ENCODE measurements around the gene NFATC3. TPM values are rescaled to one million over a fixed set of nuclear protein-coding genes. Genes with fewer than 3 reads are reported as not detected.

The NFATC3 gene
- total and polyA plus RNA-seq, 2 donors from 2014 or later, result 15.0 to 37.7 TPM

DNA sequence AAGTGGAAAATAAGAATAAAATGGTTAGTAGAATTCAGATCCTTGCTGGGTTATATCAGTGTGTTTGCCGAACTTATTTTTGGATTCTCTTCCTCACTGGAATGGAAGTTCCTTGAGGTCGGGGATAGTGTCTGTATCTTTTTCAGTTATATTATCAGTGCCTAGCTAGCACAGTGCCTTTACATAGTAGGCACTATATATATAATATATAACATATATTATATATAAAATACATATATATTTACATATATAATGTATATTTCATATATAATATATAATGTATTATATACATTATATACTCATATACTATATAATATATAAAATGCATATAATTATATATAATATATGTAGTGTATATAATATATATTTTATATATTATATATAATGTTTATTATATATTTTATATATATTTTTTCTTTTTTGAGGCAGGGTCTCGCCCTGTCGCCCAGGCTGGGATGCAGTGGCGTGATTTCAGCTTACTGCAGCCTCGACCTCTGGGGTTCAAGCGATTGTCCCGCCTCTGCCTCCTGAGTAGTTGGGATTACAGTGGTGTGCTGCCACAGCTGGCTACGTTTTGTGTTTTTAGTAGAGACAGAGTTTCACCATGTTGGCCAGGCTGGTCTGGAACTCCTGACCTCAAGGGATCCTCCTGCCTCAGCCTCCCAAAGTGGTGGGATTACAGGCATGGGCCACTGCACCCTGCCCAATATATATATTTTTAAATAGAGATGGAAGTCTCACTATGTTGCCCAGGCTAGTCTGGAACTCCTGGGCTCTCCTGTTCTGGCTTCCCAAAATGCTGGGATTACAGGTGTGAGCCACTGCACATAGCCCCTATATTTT is 3.2 kb downstream of the NFATC3 start:
- intact Hi-C loops (cut with DNase I), result no loop called here
- Histone ChIP-seq H3K4me3 (ENCODE audit: low read length in 3 of 3) (peak overlapping the region in 1 of 3 donors; percentile 89), H3K4me1 (ENCODE audit: control insufficient read depth in 2 of 3, insufficient read depth in 2 of 3, low read depth in 1 of 3, low read length in 3 of 3) (peaks cover 8 to 21% (median 14%) of the 10 kb centered on the region in 3 donors), H3K27me3 (ENCODE audit: control insufficient read depth, insufficient read depth, low read length) (no peaks in the 10 kb centered on the region), H3K36me3 (ENCODE audit: control insufficient read depth in 2 of 3, insufficient read depth in 3 of 3, low read length in 3 of 3) (no peaks in the 10 kb centered on the region), H3K9me3 (ENCODE audit: control insufficient read depth in 2 of 3, insufficient read depth in 1 of 3, low read length in 3 of 3) (no peaks in the 10 kb centered on the region), H3K27ac (ENCODE audit: low read depth in 2 of 2, low read length in 2 of 2) (no peak overlapping the region), H3K9ac (ENCODE audit: low read length in 3 of 3) (no peak overlapping the region)
- DNase-seq (no peak), FAIRE-seq (peak; percentile 54)
- TF ChIP-seq, protein P1, sequence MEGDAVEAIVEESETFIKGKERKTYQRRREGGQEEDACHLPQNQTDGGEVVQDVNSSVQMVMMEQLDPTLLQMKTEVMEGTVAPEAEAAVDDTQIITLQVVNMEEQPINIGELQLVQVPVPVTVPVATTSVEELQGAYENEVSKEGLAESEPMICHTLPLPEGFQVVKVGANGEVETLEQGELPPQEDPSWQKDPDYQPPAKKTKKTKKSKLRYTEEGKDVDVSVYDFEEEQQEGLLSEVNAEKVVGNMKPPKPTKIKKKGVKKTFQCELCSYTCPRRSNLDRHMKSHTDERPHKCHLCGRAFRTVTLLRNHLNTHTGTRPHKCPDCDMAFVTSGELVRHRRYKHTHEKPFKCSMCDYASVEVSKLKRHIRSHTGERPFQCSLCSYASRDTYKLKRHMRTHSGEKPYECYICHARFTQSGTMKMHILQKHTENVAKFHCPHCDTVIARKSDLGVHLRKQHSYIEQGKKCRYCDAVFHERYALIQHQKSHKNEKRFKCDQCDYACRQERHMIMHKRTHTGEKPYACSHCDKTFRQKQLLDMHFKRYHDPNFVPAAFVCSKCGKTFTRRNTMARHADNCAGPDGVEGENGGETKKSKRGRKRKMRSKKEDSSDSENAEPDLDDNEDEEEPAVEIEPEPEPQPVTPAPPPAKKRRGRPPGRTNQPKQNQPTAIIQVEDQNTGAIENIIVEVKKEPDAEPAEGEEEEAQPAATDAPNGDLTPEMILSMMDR (IDR thresholded peaks at IDR 0.05; ENCODE audit: borderline replicate concordance, extremely low read depth, insufficient read depth), result no peak

DNA sequence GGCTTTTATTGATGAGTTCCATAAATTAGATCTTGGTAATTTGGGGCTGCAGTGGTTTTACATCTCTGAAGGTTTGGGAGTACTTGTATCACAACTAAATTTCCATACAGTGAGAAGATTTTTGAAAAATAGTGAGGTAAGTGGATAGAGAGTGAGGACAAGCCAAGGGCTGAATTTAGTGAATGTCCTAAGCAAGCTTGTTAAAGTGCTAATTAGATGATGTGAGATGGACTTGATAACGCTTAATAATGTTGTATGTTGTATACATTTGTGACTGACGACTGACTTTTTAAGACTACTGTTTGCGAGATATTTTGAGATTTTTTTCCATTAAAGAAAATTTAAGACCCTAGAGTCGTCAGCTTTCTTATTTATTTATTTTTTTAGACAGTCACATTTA is 3.9 kb downstream of the NFATC3 start:
- Histone ChIP-seq H3K4me3 (ENCODE audit: low read length in 3 of 3) (no peak overlapping the region), H3K27me3 (ENCODE audit: control insufficient read depth, insufficient read depth, low read length) (no peaks in the 10 kb centered on the region), H3K27ac (ENCODE audit: low read depth in 2 of 2, low read length in 2 of 2) (no peak overlapping the region), H3K9ac (ENCODE audit: low read length in 3 of 3) (no peak overlapping the region), H3K4me1 (ENCODE audit: control insufficient read depth in 2 of 3, insufficient read depth in 2 of 3, low read depth in 1 of 3, low read length in 3 of 3) (peaks cover 3 to 20% (median 8%) of the 10 kb centered on the region in 3 donors), H3K9me3 (ENCODE audit: control insufficient read depth in 2 of 3, insufficient read depth in 1 of 3, low read length in 3 of 3) (no peaks in the 10 kb centered on the region), H3K36me3 (ENCODE audit: control insufficient read depth in 2 of 3, insufficient read depth in 3 of 3, low read length in 3 of 3) (no peaks in the 10 kb centered on the region)
- FAIRE-seq, result no peak
- intact Hi-C loops (cut with DNase I), result no loop called here
- no peak for DNase-seq
- TF ChIP-seq, protein P1 (IDR thresholded peaks at IDR 0.05; ENCODE audit: borderline replicate concordance, extremely low read depth, insufficient read depth), result no peak

DNA sequence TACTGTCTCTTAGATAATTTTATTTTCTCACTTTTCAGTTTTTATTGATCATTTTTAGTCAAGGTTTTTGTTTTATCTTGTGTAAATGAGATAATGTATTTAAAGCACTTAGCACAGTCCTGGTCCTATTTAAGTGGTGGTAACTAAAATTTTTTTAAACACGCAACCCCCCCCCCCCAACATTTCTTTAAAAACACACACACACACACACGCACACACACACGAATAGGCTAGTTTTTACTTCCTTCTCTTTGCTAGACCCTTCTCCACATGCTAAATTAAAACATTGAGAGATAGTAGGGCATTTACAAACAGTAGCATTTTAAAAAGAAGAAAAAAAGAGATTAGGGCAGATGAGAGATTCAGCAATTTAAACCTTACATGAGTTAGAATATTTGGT is 5.0 kb downstream of the NFATC3 start:
- no peaks in the 10 kb centered on the region for H3K9me3 ChIP-seq (ENCODE audit: control insufficient read depth in 2 of 3, insufficient read depth in 1 of 3, low read length in 3 of 3)
- intact Hi-C loops (cut with DNase I), result loop anchor here (10.0 kb wide), 1 partner anchor 125 kb away; no protein-coding TSS in a partner anchor

More for the DNA sequence above, 5.0 kb downstream of the NFATC3 start:
- no peak overlapping the region for H3K4me3 ChIP-seq (ENCODE audit: low read length in 3 of 3)
- no peaks in the 10 kb centered on the region for H3K27me3 ChIP-seq (ENCODE audit: control insufficient read depth, insufficient read depth, low read length)
- FAIRE-seq (no peak), DNase-seq (no peak)
- TF ChIP-seq, protein P1 (IDR thresholded peaks at IDR 0.05; ENCODE audit: borderline replicate concordance, extremely low read depth, insufficient read depth), result no peak
- H3K27ac ChIP-seq (ENCODE audit: low read depth in 2 of 2, low read length in 2 of 2), result no peak overlapping the region
- H3K9ac ChIP-seq (ENCODE audit: low read length in 3 of 3), result no peak overlapping the region
- H3K36me3 ChIP-seq (ENCODE audit: control insufficient read depth in 2 of 3, insufficient read depth in 3 of 3, low read length in 3 of 3), result no peaks in the 10 kb centered on the region
- H3K4me1 ChIP-seq (ENCODE audit: control insufficient read depth in 2 of 3, insufficient read depth in 2 of 3, low read depth in 1 of 3, low read length in 3 of 3), result peaks cover 3 to 19% (median 4%) of the 10 kb centered on the region in 3 donors

Measured in kidney (tissue), 14 donors.